GM21360 (cell line): ENCODE results near the gene HSPA2.
"Not testable (repeated sequence)": the region's sequence is repeated elsewhere in the genome, so short reads cannot be mapped to it uniquely, and the experiment has no call there.

ENCODE experiments used
- ATAC-seq: cut with Tn5 transposase; IDR thresholded peaks from one replicate; pipeline ENCODE4 v1.9.1; 2021; ENCODE audit warnings: mild to moderate bottlenecking, moderate library complexity; ENCODE audit not compliant: unreplicated experiment

HSPA2 gene

GRCh38 chr14:64513271-64513670 lies 27.3 kb upstream of the HSPA2 start:
- ATAC-seq, result no peak

GRCh38 chr14:64515053-64515452 lies 25.5 kb upstream of the HSPA2 start:
- ATAC-seq, result no peak

- ATAC-seq, result no peak
Observed at GRCh38 chr14:64516969-64517368, 23.6 kb upstream of the HSPA2 start.

- not testable (repeated sequence) for ATAC-seq
Observed at GRCh38 chr14:64517667-64518066, 22.9 kb upstream of the HSPA2 start.

GRCh38 chr14:64518229-64518628 lies 22.3 kb upstream of the HSPA2 start:
- ATAC-seq, result no peak

GRCh38 chr14:64520699-64521098 lies 19.8 kb upstream of the HSPA2 start:
- ATAC-seq, result no peak

- no peak for ATAC-seq
Observed at GRCh38 chr14:64522591-64523355, 17.8 kb upstream of the HSPA2 start.

GRCh38 chr14:64525354-64525753 lies 15.2 kb upstream of the HSPA2 start:
- ATAC-seq, result no peak

- ATAC-seq, result no peak
Observed at GRCh38 chr14:64531567-64531966, 9.0 kb upstream of the HSPA2 start.

GRCh38 chr14:64536488-64537245 lies 3.9 kb upstream of the HSPA2 start:
- no peak for ATAC-seq

GRCh38 chr14:64541261-64541971 lies 875 bp downstream of the HSPA2 start:
- no peak for ATAC-seq

GRCh38 chr14:64541972-64542835 lies 1.7 kb downstream of the HSPA2 start:
- ATAC-seq, result no peak

- ATAC-seq, result no peak
Observed at GRCh38 chr14:64542836-64543201, 2.3 kb downstream of the HSPA2 start.

GRCh38 chr14:64544607-64545312 lies 4.2 kb downstream of the HSPA2 start:
- ATAC-seq, result no peak

GRCh38 chr14:64549016-64549415 lies 8.5 kb downstream of the HSPA2 start:
- no peak for ATAC-seq

GRCh38 chr14:64549791-64550620 lies 9.5 kb downstream of the HSPA2 start, which contains the start of gene PPP1R36:
Gene PPP1R36 (plus strand): TSS chr14:64549961. CDS start chr14:64549998, 37 bp downstream.
- ATAC-seq, result no peak

- ATAC-seq, result no peak
Observed at GRCh38 chr14:64550621-64551333, 10.2 kb downstream of the HSPA2 start.

- no peak for ATAC-seq
Observed at GRCh38 chr14:64554556-64554955, 14.0 kb downstream of the HSPA2 start.

GRCh38 chr14:64556526-64556925 lies 16.0 kb downstream of the HSPA2 start:
- no peak for ATAC-seq
